Measurements from ENCODE around the gene NOXRED1.

DNA sequence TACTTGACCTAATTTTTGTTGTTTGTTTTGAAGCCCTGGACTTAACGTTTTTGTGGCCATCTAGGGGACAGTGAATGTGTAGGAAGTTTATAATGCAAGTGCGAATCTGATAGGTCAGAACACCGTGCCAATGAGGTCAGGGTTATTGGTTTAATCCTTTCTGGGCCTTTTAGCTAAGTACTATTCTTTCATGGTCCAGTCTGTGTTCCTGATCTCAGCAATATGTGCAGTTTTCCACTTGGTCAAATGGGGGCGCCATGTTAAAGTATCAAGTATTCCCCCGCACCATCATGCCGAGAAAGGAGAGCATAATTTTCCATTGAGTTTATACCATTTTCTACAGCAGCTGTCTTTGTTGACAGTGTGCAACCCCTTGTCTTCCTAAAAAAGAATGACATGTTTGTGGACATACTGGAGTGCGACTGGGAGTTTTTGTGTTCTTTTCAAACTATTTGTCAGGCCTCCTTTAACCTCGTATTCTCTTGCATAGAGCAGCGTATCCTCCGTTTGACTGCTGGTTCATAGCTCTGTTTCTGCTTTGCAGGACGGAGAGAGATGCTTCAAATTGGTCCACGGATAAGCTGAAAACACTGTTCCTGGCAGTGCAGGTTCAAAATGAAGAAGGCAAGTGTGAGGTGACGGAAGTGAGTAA lies 35.9 kb upstream of the NOXRED1 start:
- no peak for TF ChIP-seq FOXM1 (IDR thresholded peaks at IDR 0.05; ENCODE audit: borderline replicate concordance, low read depth)
- TF ChIP-seq ZBTB7A (IDR thresholded peaks at IDR 0.05; ENCODE audit: low read depth) = no peak
- TF ChIP-seq, protein P1, sequence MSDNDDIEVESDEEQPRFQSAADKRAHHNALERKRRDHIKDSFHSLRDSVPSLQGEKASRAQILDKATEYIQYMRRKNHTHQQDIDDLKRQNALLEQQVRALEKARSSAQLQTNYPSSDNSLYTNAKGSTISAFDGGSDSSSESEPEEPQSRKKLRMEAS (IDR thresholded peaks at IDR 0.05) = no peak
- TF ChIP-seq, protein P2, sequence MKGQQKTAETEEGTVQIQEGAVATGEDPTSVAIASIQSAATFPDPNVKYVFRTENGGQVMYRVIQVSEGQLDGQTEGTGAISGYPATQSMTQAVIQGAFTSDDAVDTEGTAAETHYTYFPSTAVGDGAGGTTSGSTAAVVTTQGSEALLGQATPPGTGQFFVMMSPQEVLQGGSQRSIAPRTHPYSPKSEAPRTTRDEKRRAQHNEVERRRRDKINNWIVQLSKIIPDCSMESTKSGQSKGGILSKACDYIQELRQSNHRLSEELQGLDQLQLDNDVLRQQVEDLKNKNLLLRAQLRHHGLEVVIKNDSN (IDR thresholded peaks at IDR 0.05) = no peak
- no peak for TF ChIP-seq CREB1 (IDR thresholded peaks at IDR 0.05; ENCODE audit: low read depth)
- no peak for TF ChIP-seq EP300 (IDR thresholded peaks at IDR 0.05; ENCODE audit: borderline replicate concordance)
- TF ChIP-seq YY1 (IDR thresholded peaks at IDR 0.05; ENCODE audit: low read depth) = no peak
